ENCODE measurements around the gene QRSL1.
"Not testable (repeated sequence)": the region's sequence is repeated elsewhere in the genome, so short reads cannot be mapped to it uniquely, and the experiment has no call there.

The QRSL1 gene

GRCh38 chr6:106692112-106692818, 62.9 kb downstream of the QRSL1 start:
- intact Hi-C loops (cut with DNase I; ENCODE audit: low total_unique reads) = no loop called here
- peaks cover 0 to 17% (median 5%) of the 10 kb centered on the region in 4 donors for H3K4me1 ChIP-seq
- TF ChIP-seq CTCF (IDR thresholded peaks at IDR 0.05) = no peak
- H3K27ac ChIP-seq = no peak overlapping the region
- no peaks in the 10 kb centered on the region for H3K27me3 ChIP-seq
- no peaks in the 10 kb centered on the region for H3K36me3 ChIP-seq
- peak; percentile 44 to 80 for DNase-seq
- H3K9me3 ChIP-seq = no peaks in the 10 kb centered on the region
- H3K4me3 ChIP-seq = no peak overlapping the region

GRCh38 chr6:106692819-106693208, 63.4 kb downstream of the QRSL1 start:
- peaks cover 0 to 17% (median 5%) of the 10 kb centered on the region in 4 donors for H3K4me1 ChIP-seq
- no peak overlapping the region for H3K4me3 ChIP-seq
- no peak for TF ChIP-seq CTCF (IDR thresholded peaks at IDR 0.05)
- intact Hi-C loops (cut with DNase I; ENCODE audit: low total_unique reads) = no loop called here
- DNase-seq = no peak
- H3K9me3 ChIP-seq = no peaks in the 10 kb centered on the region
- no peaks in the 10 kb centered on the region for H3K27me3 ChIP-seq
- no peak overlapping the region for H3K27ac ChIP-seq
- no peaks in the 10 kb centered on the region for H3K36me3 ChIP-seq

- no peaks in the 10 kb centered on the region for H3K36me3 ChIP-seq
- intact Hi-C loops (cut with DNase I; ENCODE audit: low total_unique reads) = no loop called here
- H3K27ac ChIP-seq = no peak overlapping the region
- no peak overlapping the region for H3K4me3 ChIP-seq
- H3K27me3 ChIP-seq = no peaks in the 10 kb centered on the region
- H3K4me1 ChIP-seq = peaks cover 0 to 17% (median 5%) of the 10 kb centered on the region in 4 donors
- no peaks in the 10 kb centered on the region for H3K9me3 ChIP-seq
- no peak for DNase-seq
- TF ChIP-seq CTCF (IDR thresholded peaks at IDR 0.05) = no peak
Observed at GRCh38 chr6:106693418-106693817, 64.0 kb downstream of the QRSL1 start.

GRCh38 chr6:106694343-106694742, 65.0 kb downstream of the QRSL1 start:
- Histone ChIP-seq H3K4me3 (no peak overlapping the region), H3K36me3 (no peaks in the 10 kb centered on the region), H3K4me1 (peaks cover 0 to 17% (median 5%) of the 10 kb centered on the region in 4 donors), H3K9me3 (no peaks in the 10 kb centered on the region), H3K27me3 (no peaks in the 10 kb centered on the region), H3K27ac (no peak overlapping the region)
- no peak for DNase-seq
- intact Hi-C loops (cut with DNase I; ENCODE audit: low total_unique reads) = no loop called here
- TF ChIP-seq CTCF (IDR thresholded peaks at IDR 0.05) = no peak

DNA sequence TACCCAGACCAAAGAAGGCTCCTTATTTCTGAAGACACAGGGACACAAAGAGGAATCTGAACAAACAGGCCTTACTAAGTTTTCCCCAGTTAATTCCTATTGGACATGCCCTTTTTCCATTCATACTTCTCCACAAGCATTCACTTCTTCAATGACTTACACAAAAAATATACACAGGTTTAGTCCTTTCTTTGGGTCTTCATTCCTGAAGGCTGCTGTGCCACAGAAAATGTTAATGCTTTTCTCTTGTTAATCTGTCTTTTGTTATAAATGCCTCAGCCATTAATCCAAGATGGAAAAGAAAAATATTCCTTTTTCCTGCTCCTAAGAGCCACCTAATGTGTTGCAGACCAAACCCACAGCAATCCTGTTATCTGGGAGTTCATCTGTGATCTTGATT, 71.2 kb downstream of the QRSL1 start:
- Histone ChIP-seq H3K9me3 (no peaks in the 10 kb centered on the region), H3K4me3 (no peak overlapping the region), H3K4me1 (no peaks in the 10 kb centered on the region), H3K27ac (no peak overlapping the region), H3K36me3 (no peaks in the 10 kb centered on the region), H3K27me3 (peaks cover 0 to 5% of the 10 kb centered on the region in 2 donors)
- no peak for DNase-seq
- intact Hi-C loops (cut with DNase I; ENCODE audit: low total_unique reads) = no loop called here
- TF ChIP-seq CTCF (IDR thresholded peaks at IDR 0.05) = no peak

GRCh38 chr6:106701201-106701600, 71.8 kb downstream of the QRSL1 start:
- H3K36me3 ChIP-seq; H3K9me3 ChIP-seq; H3K27ac ChIP-seq; H3K4me1 ChIP-seq; H3K4me3 ChIP-seq; intact Hi-C loops (cut with DNase I; ENCODE audit: low total_unique reads); DNase-seq; H3K27me3 ChIP-seq: not testable (repeated sequence)
